ENCODE measurements around the gene ENAH.

- TF ChIP-seq POLR2A (IDR thresholded peaks at IDR 0.05; ENCODE audit: borderline replicate concordance, extremely low read depth, insufficient read depth, insufficient read length) (no peak), SP1 (IDR thresholded peaks at IDR 0.05; ENCODE audit: low read depth) (no peak)
Measured at GRCh38 chr1:225567789-225568188, 85.1 kb downstream of the ENAH start.
